Measurements from ENCODE around the gene MRFAP1.

GRCh38 chr4:6686104-6686787 is 45.8 kb downstream of the MRFAP1 start:
- no peak for TF ChIP-seq POLR2A (IDR thresholded peaks at IDR 0.05; ENCODE audit: low read depth, low read length)
- no peak for TF ChIP-seq POLR2AphosphoS5 (IDR thresholded peaks at IDR 0.05; ENCODE audit: low read depth, low read length)
- TF ChIP-seq TAF1 (IDR thresholded peaks at IDR 0.05; ENCODE audit: borderline replicate concordance, low read depth, low read length), result no peak
